Stimulated activated naive CD8-positive, alpha-beta T cell treated with anti-CD3 and anti-CD28 coated beads, Interleukin-15, Interleukin-2, amounts not matched to agents 100 ng/mL and 50 ng/mL, for 24 hours (primary cell): ENCODE measurements around the gene SMIM17.
"Not testable (repeated sequence)": the region's sequence is repeated elsewhere in the genome, so short reads cannot be mapped to it uniquely, and the experiment has no call there.

ENCODE experiments used
- H3K27ac Mint-ChIP-seq: one replicate; pipeline ENCODE4 v1.8.0; 2021; ENCODE audit warnings: mild to moderate bottlenecking, mixed read lengths
- H3K27me3 Mint-ChIP-seq: one replicate; pipeline ENCODE4 v1.8.0; 2021; ENCODE audit warnings: mixed read lengths
- H3K36me3 Mint-ChIP-seq: one replicate; pipeline ENCODE4 v1.8.0; 2021; ENCODE audit warnings: low read depth, mixed read lengths
- H3K4me1 Mint-ChIP-seq: one replicate; pipeline ENCODE4 v1.8.0; 2021; ENCODE audit warnings: low read depth, mixed read lengths
- H3K4me3 Mint-ChIP-seq: one replicate; pipeline ENCODE4 v1.8.0; 2021; ENCODE audit warnings: mild to moderate bottlenecking, mixed read lengths
- H3K9me3 Mint-ChIP-seq: one replicate; pipeline ENCODE4 v1.8.0; 2021; ENCODE audit warnings: mixed read lengths

SMIM17 gene

DNA sequence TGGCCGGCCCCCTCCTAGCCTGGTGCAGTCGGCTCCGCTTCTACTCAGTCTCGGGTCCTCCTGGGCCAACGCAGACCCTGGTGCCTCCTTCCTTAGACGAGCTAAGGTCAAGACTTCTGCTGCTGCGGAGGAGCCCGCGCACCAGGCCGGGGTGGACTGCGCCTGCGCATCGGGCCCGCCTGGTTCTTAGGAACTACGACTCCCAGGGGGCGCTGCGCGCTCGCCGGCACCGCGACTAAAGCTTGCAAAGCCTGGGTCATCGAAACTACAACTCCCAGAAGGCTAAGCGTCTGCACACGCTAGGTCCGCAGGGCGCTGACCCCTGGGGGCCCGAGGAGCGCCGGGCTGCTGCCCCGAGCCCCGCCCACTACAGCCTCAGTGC, 28.6 kb downstream of the SMIM17 start, which contains the start of gene ZNF835:
TSS of gene ZNF835 (minus strand) at position 145 of the 382 bp plus-strand sequence. CDS start 6,559 bp downstream, outside the sequence.
- Mint-ChIP-seq H3K27ac (peak within 1 kb of the TSS; percentile 68), H3K27me3 (no peaks in the 10 kb centered on the region)

DNA sequence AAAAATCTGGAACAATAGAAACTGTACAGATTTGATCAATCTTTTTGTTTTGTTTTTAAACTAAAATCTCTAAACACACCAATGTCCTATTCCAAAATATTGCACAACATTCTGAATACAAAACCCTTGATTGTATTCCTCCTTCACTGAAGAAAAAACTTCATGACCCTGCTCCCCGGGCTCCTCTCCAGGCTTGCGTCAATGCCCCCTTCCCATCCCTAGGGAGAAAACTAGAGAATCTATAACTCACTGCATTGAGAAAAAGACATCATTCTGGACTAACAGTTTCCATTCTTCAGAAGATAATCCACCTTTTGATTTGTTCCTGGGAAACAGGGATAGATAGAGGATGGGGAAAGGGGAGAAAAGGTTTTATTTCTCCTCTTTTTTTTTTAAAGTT, 29.7 kb downstream of the SMIM17 start:
- Mint-ChIP-seq H3K4me1 (peaks cover 15% of the 10 kb centered on the region), H3K9me3 (peaks cover 18% of the 10 kb centered on the region)
- not testable (repeated sequence) for H3K4me3 Mint-ChIP-seq, H3K27ac Mint-ChIP-seq, H3K36me3 Mint-ChIP-seq, H3K27me3 Mint-ChIP-seq

More for the DNA sequence above, 28.6 kb downstream of the SMIM17 start, which contains the start of gene ZNF835:
- peak within 1 kb of the TSS; percentile 85 for H3K4me3 Mint-ChIP-seq
- peaks cover 15% of the 10 kb centered on the region for H3K9me3 Mint-ChIP-seq
- peaks cover 15% of the 10 kb centered on the region for H3K4me1 Mint-ChIP-seq
- H3K36me3 Mint-ChIP-seq: no peaks in the 10 kb centered on the region

DNA sequence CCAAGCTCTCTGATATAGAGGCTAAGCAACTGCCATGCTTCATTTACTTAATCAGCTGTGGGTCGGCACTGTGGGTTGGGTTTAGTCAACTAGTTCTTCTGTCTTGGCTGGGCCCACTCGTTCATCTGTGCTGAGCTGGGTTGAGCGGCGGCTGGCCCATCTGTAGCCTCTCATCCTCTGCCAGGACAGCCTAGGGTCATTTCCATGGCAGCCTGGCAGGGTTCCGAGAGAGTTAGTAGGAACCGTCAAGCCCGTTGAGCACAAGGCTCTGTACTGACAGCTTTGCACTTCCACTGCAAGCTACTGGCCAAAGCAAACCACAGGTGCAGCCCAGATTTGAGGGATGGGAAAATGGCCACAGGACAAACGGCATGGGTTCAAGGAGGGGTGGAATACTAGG, 35.2 kb downstream of the SMIM17 start:
- Mint-ChIP-seq H3K27ac (no peak overlapping the region), H3K4me1 (no peaks in the 10 kb centered on the region), H3K36me3 (no peaks in the 10 kb centered on the region), H3K27me3 (no peaks in the 10 kb centered on the region), H3K4me3 (no peak overlapping the region), H3K9me3 (peaks cover 20% of the 10 kb centered on the region)

DNA sequence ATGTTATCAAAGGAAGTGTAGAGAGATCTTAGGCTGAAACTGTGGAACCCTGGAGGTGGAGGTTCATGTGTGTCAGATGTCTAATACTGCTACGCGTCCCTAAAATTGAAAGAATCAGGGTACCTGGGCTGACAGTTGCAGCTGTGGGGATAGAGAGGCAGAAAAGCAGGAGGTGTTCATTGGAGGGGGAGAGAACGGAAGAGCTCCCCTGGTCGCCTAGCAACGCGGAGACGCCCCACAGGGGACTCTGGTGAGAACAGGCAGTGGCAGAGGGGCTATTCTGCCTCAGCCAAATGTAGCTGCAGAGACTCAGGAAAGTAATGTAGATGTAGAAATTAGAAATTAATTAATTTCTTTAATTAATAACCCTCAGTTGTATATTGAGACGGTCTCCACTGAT, 38.7 kb downstream of the SMIM17 start:
- no peak overlapping the region for H3K4me3 Mint-ChIP-seq

DNA sequence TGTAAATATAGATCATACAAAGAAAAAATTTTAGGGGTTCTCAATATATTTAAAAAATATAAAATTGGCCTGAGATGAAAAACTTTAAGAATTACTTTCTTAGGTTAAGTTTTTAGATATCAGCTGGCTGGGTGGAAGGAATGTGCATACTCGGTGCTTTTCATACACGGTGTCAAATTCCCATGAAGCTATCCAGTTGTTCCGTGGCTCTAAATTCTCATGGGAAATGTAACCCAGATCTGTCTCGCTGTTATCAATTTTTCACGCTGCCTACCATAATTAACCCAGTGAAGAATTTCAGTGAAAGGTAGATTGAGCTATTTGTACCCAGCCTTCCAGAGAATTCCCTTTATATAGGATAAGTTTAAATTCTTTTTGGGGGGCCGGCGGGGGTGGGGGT, 40.2 kb downstream of the SMIM17 start:
- Mint-ChIP-seq H3K36me3 (peaks cover 10% of the 10 kb centered on the region), H3K4me3 (no peak overlapping the region), H3K4me1 (no peaks in the 10 kb centered on the region), H3K9me3 (peaks cover 29% of the 10 kb centered on the region), H3K27me3 (no peaks in the 10 kb centered on the region), H3K27ac (no peak overlapping the region)

More for the DNA sequence above, 38.7 kb downstream of the SMIM17 start:
- H3K27me3 Mint-ChIP-seq: no peaks in the 10 kb centered on the region
- peaks cover 24% of the 10 kb centered on the region for H3K9me3 Mint-ChIP-seq
- H3K36me3 Mint-ChIP-seq: peaks cover 10% of the 10 kb centered on the region
- no peak overlapping the region for H3K27ac Mint-ChIP-seq
- no peaks in the 10 kb centered on the region for H3K4me1 Mint-ChIP-seq

DNA sequence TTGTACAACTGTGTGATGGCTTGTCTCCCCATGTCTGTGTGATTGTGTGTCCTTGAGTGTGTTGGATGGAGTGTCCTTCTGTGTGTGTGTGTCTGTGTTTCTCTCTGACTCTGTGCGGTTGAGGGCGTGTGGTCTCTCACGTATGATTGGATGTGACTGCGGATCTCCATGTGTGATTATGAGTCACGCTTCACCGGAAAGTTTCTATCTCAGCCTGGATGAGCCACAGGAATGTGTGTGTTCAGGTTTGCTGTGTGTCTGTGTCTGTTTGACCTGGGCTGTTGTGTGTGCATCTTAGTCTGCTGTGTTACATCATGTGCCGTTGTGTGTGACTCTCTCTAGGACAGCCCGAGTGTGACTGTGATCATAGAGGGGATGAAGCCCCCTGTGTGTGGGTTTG, 44.1 kb downstream of the SMIM17 start:
- Mint-ChIP-seq H3K27me3 (no peaks in the 10 kb centered on the region), H3K27ac (no peak overlapping the region), H3K36me3 (peaks cover 19% of the 10 kb centered on the region), H3K4me1 (no peaks in the 10 kb centered on the region), H3K9me3 (peaks cover 24% of the 10 kb centered on the region), H3K4me3 (no peak overlapping the region)

DNA sequence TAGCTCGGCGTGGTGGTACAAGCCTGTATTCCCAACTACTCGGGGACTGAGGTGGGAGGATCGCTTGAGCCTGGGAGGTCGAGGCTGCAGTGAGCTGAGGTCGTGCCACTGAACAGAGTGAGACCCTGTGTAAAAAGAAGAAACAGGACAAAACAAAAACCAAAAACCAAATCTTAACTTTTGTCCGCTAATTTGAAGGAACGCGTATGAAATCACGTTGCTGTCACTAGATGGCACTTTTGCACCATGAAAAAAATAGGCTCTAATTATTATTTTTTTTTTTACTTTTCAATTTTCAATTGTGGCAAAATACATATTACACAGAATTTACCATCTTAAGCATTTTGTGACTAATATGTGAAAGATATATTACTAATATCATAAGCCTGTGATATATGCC, 46.2 kb downstream of the SMIM17 start:
- H3K27me3 Mint-ChIP-seq: no peaks in the 10 kb centered on the region
- no peaks in the 10 kb centered on the region for H3K4me1 Mint-ChIP-seq
- H3K36me3 Mint-ChIP-seq: peaks cover 31% of the 10 kb centered on the region
- H3K4me3 Mint-ChIP-seq: no peak overlapping the region
- H3K9me3 Mint-ChIP-seq: peaks cover 42% of the 10 kb centered on the region
- no peak overlapping the region for H3K27ac Mint-ChIP-seq

DNA sequence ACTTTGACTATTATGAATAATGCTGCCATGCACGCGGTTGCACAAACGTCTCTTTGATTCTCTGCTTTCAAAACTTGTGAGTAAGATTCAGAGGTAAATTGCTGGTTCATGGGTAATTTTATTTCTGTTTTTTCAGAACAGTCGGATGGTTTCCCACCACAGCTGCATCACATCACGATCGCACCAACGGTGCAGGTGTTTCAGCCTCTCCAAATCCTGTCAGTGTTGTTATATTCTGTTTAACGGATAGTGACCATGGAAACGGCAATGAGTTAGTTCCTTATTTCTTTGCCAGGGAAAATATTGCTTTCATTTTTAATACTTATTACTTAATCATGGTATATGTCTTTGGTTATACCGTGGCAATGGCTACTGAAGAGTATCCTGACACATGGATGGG, 47.7 kb downstream of the SMIM17 start:
- H3K9me3 Mint-ChIP-seq: peaks cover 32% of the 10 kb centered on the region
- no peaks in the 10 kb centered on the region for H3K4me1 Mint-ChIP-seq
- H3K27ac Mint-ChIP-seq: no peak overlapping the region
- H3K27me3 Mint-ChIP-seq: no peaks in the 10 kb centered on the region
- H3K36me3 Mint-ChIP-seq: peaks cover 21% of the 10 kb centered on the region
- no peak overlapping the region for H3K4me3 Mint-ChIP-seq

DNA sequence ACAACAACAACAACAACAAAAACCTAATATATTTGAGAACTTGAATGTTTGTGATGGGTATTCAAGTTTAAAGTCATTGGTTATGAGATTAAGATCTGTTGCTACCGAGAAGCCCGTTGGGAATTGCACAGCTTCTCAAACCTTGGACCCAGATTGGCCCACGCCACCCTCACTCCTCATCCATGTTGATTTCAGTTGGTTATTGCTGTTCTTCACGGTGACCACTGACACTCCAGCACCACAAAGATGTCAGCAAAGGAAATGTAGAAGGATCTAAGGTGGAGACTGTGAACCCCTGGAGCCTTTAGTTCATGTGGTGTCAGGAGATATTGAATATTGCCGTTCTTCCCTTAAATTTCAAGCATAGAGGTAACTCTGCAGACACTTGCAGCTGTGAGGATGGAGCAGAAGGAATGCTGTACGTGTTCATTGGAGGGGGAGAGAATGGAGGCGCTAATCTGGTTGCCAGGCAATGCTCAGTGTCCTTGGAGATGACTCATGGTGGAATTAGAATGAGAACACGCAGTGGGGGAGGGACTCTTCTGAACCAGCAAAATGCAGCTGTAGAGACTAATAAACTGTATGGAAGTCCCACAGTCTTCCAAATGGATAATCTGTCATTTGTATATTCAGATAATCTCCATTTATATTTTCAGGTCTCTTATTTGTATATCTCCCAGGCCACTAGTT, 49.4 kb downstream of the SMIM17 start:
- peaks cover 21% of the 10 kb centered on the region for H3K36me3 Mint-ChIP-seq
- H3K4me3 Mint-ChIP-seq: no peak overlapping the region
- H3K9me3 Mint-ChIP-seq: peaks cover 28% of the 10 kb centered on the region
- no peak overlapping the region for H3K27ac Mint-ChIP-seq
- H3K4me1 Mint-ChIP-seq: no peaks in the 10 kb centered on the region
- H3K27me3 Mint-ChIP-seq: no peaks in the 10 kb centered on the region

DNA sequence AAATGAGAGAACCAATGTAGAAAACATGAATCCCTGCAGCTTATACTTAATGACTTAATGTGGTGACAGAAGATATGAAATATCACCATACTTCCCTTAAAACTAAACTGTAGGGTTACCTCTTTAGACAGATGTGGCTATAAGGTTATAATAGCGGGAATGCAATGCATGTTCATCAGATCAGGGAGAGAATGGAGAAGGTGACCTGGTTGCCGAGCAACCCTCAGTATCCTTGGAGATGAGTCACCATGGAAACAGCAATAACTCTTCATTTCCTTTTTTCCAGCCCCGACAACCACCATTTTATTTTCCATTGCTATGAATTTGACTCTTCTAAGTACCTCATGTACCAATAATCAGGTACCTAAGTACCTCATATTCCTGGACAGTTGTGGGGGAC, 56.6 kb downstream of the SMIM17 start:
- no peaks in the 10 kb centered on the region for H3K4me1 Mint-ChIP-seq
- H3K27ac Mint-ChIP-seq: no peak overlapping the region
- peaks cover 34% of the 10 kb centered on the region for H3K9me3 Mint-ChIP-seq
- H3K4me3 Mint-ChIP-seq: no peak overlapping the region
- H3K36me3 Mint-ChIP-seq: peaks cover 9% of the 10 kb centered on the region
- no peaks in the 10 kb centered on the region for H3K27me3 Mint-ChIP-seq

DNA sequence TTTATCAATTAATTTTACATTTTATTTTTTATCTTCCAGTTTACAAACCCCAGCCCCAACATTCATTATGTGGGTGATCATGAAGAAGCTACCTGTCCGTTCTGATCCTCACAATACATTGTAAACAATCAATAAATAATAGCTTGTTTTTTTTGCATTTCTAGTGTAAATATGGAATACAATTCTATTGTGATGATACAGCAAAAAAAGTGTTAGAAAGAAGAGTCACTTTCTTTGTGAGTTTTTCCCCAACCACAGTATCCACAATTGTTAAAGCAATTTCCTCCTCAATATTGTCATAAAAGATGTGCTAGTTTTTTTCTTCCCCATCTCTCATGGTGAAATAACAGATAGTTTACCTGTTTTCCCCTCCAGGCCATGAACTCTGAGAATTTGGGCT, 58.9 kb downstream of the SMIM17 start:
- Mint-ChIP-seq H3K9me3 (peaks cover 43% of the 10 kb centered on the region), H3K4me1 (no peaks in the 10 kb centered on the region), H3K27me3 (no peaks in the 10 kb centered on the region), H3K27ac (no peak overlapping the region), H3K36me3 (peaks cover 9% of the 10 kb centered on the region), H3K4me3 (no peak overlapping the region)

DNA sequence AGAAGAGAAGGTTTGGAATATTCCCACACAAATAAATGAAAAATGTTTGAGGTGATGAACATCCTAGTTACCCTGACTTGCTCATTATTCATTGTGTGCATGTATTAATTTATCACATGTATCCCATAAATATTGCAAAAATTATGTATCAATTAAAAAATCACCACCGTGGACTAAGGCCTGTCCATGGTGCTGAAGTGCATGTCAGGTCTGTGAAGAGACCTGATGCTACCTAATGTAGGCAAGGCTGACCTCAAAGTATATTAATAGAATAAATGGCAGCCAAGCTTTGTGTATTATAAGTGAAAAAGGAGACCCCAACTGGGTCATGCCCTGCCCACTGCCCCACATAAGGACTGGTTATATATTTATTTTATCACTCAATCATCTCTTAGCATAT, 63.0 kb downstream of the SMIM17 start:
- H3K4me1 Mint-ChIP-seq: no peaks in the 10 kb centered on the region
- H3K4me3 Mint-ChIP-seq: no peak overlapping the region
- no peak overlapping the region for H3K27ac Mint-ChIP-seq
- H3K9me3 Mint-ChIP-seq: peaks cover 39% of the 10 kb centered on the region
- no peaks in the 10 kb centered on the region for H3K27me3 Mint-ChIP-seq
- peaks cover 7% of the 10 kb centered on the region for H3K36me3 Mint-ChIP-seq
